GM18907 (cell line): Measurements from ENCODE around the gene HS3ST3B1.

Experiments
- ATAC-seq: cut with Tn5 transposase; IDR thresholded peaks from one replicate; pipeline ENCODE4 v1.9.1; 2021; ENCODE audit warnings: mild to moderate bottlenecking, moderate library complexity; ENCODE audit not compliant: unreplicated experiment

HS3ST3B1 gene

DNA sequence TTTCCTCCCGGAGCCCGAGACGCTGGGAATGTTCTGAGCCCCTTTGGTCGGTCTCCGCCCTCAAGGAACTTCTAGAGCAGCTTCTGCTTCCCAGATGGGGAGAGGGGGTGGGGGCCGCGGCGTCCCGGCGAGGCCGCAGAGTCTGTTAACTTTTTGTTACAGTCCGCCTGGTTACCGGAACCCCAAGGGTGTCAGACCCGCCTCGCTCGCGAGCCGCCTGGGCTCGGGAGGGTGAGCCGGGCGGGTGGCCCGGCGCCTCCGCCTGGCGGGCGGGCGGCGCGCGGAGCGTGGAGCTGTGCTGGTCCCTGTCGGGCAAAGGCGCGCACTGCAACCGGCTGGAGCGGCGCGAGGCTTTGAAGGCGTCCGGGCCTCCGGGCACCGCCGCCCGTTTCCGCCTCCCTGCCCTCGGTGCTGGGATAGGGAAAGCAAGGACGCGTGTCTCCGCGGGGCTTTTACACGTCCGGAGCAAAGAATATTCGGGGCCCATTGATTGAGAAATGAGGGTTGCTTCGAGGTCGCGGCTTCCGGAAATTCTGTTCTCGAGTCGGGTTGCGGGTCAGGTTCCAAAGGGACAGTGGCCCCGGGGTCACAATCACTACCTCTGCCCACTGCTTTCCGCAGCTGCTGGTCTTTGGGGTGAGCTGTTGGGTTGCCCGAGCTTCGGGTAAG is 1.7 kb downstream of the HS3ST3B1 start:
- peak; percentile 65 for ATAC-seq

DNA sequence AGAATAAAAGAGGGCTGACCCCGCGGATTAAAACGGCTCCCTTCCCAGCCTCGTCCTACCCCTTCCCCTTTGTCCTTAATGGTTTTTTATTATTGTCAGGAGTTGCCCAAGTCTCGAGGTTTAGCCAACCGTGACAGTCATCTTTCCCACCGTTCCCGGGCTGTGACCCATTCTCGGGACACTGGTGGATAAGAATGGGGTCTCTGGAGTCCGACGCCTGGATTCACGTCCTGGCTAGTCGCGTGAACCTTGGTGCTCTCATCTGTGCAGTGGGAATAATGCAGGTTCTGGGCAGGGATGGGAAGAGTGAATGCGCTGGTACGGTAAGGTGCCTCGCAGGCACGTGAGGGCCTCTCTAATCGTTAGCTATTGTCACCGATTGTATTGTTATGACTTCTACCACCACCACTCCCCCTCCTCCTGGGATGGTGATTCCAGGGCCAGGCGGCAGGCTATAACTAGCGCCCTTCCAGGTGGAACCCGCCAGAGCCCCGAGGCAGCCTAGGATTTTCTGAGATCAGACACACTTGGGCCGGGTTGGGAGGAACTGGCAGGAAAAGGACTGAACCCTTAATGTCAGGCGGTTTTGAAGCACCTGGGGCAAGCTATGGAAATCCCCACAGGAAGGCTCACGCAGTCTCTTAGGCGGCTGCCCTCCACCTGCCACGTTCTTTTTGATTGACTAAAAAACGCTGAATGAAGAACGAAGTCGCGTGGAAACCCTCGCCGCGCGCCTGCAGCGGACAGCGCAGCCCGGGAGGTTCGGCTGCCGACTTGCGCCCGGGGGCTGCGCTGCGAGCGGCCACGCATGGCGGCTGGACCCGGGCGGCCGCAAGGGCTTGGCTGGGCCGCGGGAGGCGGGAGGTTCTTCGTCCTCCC is 2.7 kb downstream of the HS3ST3B1 start:
- no peak for ATAC-seq

DNA sequence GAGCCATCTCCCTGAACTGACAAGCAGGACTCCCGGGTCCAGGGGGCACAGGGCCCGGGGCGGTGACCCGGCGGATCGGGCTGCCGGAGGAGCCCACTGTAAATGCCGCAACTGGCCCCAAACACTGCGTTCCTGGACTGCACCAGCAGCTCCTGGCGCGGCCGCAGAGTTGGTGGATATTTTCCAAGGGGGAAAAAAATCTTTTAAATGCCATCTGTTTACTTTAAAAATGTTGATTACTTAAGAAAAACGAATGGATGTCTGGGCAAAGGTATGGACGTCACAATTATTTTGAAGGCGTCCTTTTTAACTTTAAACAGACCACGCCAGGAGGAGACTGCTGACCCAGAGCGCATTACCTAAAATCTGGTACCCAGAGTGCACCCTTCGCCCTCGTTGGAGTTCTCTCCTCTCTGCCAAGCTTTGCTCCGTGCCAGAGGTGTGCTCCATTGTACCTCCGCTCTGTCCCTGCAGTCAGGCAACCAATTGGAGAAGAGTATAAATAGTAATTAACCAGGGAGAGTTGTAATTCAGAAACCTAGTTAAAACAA is 3.4 kb downstream of the HS3ST3B1 start:
- ATAC-seq, result no peak

DNA sequence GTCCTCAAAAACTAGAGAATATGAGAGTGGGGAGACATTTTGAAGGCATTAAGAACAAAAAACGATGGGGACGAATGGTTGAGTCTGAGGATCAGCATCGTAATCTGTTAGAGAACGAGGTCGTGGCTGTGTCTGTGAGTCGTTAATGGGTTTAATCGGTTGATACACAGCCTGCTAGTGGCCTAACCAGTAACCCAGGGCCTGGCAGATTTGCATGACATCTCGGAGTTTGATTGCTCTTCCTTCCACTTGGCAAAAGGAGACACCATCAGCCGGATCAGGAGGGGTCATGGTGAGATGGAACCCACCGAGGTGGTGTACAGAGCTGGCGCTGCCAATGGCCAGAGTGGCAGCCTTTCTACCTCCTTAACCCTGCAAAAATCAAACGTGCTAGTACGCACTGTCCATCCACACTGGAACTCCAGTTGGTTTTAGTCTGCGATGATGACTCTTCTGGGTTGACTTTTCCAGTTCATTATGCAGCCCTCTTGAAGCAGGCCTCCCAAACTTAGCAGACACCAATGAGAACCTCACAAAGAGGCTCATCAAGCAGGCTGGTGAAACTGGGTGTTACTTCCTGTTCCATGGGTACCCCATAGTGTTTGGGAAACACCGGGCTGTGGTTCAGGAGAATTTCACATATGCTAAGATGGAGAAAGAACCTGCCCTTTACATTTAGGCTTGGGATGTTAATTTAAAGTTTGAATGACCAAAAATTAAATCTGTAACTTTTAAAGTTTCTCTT is 4.1 kb downstream of the HS3ST3B1 start:
- ATAC-seq, result no peak

DNA sequence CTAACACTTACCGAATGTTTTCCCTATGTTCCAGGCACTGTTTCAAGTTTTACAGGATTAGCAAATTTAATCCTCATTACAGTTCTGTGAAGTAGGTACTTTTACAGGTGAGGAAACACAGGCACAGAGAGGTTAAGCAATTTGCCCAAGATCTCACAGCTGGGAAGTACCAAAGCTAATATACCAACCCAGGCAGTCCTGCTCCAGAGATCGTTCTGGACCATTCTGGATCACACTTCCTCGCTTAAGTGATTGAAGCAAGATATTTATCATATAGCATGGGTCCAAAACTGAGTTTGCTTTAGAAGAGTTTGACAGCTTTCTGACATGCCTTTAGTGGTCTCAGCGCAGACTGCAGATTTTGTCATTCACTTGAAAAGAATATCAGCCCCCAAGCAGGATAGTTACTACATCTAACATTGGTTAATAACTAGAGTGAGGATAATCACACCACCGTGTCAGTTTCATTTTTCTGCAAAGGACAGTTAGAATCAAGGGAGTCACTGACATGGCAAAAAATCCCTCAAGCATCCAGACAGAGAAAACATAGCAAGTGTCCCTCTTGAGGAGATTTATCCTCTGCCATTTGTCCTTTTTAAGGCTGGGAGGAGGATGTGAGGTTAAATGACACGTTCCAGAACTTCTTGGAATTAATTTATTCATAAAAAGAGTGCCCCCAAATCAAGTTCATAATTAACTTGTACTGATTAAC is 5.1 kb downstream of the HS3ST3B1 start:
- no peak for ATAC-seq

DNA sequence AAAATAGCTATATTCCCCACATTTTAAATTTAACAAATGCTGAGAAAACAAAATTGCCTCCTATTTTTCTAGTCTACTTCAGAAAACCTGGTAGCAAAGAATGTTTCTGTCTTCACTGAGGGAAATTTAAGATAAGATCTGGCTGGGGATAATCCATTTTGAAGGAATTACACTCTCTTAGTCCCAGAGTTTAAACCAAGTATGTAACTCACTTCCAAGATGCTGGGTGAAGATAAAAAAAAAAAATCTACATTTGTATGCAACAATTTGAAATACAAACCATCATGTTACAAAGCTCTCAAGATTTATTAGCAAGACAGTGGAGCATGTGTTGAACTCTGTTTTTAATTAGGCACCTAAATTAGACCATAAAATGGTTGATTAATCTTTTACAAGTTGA is 5.7 kb downstream of the HS3ST3B1 start:
- no peak for ATAC-seq

DNA sequence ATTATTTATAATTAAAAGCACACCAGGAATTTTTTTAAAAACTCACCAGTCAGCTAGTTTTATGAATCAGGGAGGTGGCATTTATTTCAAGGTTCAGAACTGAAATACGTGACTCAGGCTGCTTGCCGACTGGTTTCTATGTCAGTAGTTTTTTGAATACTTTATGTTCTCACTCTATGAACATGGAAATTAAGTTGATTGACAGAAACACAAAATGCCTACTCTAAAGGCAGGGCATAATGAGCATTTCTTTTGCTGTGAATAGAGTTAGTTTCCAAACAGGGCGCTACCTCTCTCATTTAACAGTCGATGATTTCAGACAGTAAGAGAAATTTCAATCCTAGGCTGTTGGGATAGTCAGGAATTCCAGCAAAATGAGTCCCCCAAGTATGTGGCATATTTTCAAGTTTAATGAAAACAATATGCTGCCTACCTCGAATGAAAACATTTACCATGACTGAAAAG is 6.7 kb downstream of the HS3ST3B1 start:
- ATAC-seq, result no peak

DNA sequence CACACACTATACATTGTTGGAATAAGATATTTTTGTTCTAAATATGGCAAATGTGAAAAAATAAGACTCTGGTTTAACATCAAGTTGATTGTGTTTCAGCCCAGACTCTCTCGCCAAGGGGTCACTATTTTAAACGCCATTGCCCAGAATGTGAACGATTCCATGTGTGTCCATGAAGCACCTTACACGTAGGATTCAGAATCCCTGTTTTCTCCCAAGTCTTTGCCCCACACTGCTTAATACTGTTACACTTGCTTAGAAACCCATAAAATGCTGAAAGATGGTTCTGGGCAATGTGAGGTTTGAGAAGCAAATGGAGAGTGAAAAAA is 7.7 kb downstream of the HS3ST3B1 start:
- ATAC-seq, result no peak

DNA sequence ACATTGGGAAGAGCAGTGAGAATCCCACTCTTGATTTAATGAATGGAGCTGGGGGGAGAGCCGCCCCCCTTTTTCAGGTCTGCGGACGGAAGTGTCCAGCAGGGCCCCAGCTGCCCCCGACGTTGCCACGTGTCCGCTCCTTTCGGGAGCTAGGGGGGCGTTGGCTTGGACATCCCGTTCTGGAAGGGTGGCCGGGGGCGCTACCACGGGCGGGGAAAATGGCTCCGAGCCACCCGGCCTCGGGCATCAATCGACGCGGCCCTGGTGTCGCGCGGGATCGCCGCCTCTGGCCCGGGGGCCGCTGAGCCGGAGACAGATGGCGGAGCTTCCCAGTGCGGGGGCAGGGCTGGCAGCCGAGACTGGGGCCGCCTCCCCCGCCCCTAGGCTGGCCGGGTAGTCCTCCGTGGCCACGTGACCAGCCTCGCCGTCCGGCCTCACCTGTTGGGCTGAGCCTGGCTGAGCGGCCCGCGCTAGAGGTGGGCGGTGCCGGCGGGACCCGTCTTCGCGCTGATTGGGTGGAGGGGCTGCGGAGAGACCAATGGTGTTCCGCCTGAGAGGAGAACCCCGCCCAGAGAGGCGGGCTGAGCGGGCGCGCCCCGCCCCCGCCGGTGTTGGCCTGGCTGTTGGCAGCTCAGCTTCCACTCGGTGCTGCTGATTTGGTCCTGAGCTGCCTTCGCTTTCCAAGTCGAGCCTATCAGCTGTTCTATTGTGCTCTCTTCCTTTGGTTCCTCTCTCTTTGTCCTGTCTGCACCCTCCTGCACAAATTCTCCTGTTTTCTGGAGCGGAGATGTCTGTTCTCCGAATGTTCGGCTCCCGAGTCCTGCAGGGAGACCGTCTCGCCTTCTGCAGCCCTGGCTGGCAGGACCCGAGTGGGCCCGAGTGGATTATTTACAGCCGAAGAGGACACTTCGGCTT is 8.3 kb downstream of the HS3ST3B1 start:
- ATAC-seq, result no peak

DNA sequence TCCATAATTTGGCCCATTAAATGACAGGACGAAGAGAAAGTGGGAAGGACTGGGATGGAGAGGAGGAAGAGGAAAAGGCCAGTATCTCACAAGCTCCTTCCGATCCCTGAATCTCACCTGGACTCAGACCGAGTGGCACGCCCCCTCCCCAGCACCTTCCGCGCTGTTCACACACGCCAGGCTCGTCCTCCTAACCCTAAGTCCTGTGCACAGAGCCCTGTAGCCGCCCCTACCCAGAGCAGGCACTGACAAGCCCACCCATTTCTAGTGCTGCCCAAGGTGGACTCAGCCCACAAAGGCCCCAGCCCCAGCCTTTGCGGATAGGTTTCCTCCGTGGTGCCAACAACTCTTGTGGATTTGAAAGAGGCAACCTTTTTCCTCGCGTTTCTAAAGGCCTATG is 9.2 kb downstream of the HS3ST3B1 start:
- no peak for ATAC-seq

DNA sequence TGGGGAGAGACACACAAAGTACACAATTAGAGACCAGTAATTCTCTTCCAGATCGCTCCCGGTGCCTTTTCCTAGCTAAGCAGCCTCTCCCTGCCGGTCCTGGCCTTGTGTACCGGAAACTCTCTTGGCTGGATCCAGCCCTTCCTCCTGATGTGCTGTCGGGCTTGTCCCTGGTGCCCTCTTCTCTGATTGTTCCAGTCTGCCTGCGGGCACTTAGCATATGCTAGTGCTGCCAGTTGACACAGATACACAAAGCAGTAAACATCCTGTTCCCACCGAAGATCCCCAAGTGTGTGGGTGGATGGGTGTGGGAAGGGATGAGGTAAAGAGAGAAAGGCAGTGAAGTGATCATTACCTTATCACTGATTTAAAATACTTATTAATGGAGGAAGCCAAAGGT is 9.7 kb downstream of the HS3ST3B1 start:
- ATAC-seq, result no peak

DNA sequence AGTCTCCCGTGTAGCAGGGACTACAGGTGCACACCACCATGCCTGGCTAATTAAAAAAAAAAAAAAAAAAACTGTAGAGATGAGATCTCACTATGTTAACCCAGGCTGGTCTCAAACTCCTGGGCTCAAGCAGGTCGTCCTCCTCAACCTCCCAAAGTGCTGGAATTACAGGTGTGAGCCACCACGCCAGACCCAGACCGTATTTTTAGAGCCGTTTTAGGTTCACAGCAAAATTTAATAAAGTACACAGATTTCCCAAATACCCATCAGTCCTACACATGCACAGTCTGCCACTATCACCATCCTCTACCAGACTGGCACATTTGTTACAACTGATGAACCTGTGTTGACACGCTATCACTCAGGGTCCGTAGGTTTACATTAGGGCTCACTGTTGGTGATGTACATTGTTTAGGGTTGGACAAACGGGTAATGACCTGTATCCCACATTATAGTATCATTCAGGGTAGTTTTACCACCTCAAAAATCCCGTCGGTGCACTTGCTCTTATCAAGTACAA is 10.4 kb downstream of the HS3ST3B1 start:
- ATAC-seq, result no peak

DNA sequence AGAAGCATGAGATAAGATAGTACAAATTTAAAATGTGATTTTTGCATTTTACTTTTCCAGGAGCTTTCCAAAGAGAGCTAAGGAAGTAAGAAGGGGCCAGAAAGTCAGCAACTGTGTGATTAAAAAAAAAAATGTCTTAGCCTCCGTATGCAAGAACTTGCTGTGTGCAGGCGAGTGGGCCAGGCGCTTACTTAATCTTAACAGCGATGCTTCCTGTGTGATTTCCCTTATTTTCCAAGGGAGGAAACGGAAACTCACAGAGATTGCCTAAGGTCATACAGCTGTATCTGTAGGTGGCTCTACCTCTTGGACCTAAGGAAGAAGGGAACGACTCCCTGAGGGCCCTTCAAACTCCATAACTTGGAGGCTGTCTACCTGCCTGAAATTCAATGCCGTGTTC is 11.1 kb downstream of the HS3ST3B1 start:
- ATAC-seq, result no peak

DNA sequence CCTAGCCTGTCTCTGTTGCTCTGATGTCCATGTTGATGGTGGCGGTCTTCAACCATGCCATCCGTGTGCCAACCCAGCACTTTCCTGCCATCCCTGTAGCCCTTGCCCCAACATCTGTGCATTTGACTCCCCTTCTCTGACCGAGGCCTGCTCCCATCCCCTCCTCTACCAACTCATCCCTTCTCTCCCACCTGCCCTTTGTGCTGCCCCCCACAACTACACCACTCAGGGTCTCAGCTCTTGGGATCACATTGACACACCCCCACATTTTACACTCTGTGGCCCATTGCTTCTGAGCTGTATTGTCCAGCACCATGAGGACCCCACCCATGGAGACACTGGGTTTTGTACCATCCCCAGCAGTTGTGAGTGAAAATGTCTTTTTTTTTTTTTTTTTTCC is 11.6 kb downstream of the HS3ST3B1 start:
- no peak for ATAC-seq

DNA sequence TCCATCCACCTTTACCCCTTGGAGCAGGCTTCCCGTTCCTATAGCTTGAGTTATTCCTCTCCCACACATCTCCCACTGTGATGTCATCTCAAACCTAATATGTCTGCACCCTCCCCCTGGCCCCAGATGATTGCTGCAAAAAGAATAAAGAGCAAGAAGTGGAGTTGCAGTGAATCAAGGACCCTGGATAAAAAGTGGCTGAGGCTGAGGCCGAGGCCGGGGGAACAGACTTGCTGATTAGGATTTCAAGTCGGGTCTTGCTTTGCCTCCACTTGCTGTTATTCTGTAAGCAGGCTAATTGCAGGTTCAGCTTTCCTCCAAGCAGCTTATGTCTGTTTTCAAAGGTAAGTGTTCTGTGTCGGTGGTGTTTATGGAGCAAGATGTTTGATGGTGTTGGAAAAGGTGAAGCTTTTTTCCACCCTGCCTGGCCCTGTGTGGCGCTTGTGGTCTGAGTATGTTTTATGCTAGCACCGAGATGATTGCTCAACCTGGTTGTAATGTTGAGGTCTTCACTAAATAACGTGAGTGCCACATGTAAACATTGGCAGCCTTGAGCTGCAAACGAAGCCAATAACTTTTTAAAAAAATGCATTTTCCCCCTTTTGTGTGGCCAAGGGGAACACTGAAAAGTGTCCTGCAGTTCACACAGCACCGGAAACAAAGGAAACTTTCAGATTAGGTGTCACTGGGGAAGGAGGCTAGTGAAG is 15.4 kb downstream of the HS3ST3B1 start:
- ATAC-seq, result no peak

DNA sequence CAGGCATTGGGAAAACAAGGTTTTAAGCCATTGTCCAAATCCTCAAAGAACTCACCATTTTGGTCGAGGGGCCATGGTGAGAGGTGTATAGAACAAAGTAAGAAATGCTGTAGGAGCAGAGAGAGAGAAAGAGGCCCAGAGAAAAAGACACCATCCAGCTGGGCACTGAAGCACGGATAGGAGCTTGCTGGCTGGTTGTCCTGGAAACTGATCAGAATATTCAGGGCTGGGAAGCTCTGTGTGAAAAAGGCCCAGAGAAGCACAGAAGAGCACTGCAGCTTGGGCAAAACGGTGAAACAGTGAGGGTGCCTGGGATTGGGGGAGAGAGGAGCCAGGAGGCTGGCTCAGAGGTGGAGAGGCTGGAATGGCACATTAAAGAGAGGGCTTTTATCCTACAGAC is 16.5 kb downstream of the HS3ST3B1 start:
- no peak for ATAC-seq

DNA sequence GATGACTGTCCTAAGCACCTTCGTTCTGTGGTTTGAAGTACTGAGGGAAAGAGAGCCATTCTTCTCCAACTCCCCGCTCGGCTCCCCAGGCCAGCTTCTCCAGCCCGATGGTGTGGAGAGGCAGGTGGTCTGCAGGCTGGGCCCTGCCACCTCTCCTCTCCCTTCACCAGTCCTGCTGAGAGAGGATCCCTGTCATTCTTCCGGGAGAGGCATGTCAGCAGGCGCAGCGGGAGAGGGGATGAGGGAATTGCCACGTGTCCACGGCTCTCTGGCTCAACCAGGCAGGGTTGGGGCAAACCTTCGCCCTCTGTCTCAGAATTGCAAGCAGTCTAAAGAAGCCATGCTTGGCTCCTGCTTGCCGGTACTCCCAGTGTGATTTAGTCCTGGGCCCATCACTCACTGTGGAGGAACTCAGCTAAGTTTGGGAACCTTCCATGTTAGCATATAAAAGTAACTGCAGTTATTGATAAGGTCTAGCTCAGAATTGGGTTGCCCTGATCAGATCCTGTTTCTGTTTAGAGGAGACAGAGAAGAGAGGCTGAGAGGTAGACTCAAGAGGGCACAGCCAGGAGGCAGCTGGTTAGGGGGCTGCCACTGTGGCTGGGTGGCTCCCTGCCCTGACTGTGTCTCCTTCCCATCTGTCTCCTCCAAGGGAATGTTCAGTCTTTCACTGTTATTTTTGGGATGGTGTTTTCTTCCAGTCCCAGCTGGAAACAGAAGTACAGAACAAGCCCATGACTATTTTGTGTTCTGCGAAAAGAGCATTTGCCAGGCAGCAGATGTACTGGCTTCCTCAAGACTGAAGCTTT is 17.4 kb downstream of the HS3ST3B1 start:
- ATAC-seq, result no peak

DNA sequence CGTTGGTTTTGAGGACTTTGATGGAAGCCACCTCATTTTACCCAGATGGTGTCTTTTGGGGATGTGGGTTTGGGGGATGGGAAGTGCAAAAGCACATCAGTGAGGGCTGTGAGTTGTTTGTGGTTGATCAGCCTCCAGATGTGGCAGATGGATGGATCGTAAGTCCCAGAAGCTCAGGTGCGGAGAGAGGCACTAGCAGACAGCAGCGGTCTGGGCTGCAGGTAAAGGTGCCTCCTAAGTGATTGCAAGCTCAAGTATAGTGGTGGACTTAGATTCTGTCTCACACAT is 18.0 kb downstream of the HS3ST3B1 start:
- ATAC-seq, result no peak
